Activated CD4-positive, alpha-beta T cell treated with anti-CD3 and anti-CD28 coated beads, Interleukin-2, amount 50 U/mL, for 4 hours (primary cell): ENCODE results near the gene VMO1.
"Not testable (repeated sequence)": the region's sequence is repeated elsewhere in the genome, so short reads cannot be mapped to it uniquely, and the experiment has no call there.

Experiments used
- DNase-seq, 2 experiments: peaks; one replicate each; pipeline ENCODE4 v3.0.0-alpha.2; 2020

Gene VMO1, protein sequence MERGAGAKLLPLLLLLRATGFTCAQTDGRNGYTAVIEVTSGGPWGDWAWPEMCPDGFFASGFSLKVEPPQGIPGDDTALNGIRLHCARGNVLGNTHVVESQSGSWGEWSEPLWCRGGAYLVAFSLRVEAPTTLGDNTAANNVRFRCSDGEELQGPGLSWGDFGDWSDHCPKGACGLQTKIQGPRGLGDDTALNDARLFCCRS

DNA sequence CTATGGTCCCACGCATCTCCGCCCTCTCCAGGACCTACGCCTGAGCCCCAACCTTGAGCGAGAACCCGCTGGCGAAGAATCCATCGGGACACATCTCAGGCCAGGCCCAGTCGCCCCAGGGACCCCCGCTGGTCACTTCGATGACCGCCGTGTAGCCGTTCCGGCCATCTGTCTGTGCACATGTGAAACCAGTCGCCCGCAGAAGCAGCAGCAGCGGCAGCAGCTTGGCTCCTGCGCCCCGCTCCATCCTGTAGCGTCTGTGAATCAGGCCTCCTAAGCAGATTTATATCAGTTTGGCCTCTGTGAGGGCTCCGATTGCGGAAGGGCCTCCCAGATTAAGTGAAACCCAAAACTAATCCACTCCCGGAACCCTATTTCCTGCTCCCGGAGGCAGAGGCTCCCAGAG lies at the start of gene VMO1:
VMO1 (minus strand) TSS at position 259 of the 406 bp plus-strand sequence; CDS start at position 247, 12 bp downstream.
- no peak for DNase-seq

DNA sequence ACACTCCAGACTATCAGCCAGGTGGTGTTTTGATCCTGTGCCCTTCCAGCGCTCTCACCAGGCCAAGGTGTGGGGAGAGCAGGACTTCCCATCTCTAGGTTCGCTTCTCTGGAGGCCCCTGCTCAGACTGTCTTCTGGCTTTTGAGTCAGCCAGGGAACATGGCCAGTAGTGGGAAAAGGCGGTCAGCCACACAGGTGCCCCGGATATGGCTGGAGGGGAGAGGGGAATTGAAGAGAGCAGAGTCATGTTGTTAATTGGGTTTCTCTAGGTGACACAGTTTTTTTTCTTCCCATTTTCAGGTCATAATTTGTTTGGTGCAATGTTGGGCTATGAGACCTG lies 48.5 kb upstream of the VMO1 start:
- DNase-seq: no peak

- DNase-seq: no peak
Observed at GRCh38 chr17:4833941-4834680, 47.9 kb upstream of the VMO1 start.

DNA sequence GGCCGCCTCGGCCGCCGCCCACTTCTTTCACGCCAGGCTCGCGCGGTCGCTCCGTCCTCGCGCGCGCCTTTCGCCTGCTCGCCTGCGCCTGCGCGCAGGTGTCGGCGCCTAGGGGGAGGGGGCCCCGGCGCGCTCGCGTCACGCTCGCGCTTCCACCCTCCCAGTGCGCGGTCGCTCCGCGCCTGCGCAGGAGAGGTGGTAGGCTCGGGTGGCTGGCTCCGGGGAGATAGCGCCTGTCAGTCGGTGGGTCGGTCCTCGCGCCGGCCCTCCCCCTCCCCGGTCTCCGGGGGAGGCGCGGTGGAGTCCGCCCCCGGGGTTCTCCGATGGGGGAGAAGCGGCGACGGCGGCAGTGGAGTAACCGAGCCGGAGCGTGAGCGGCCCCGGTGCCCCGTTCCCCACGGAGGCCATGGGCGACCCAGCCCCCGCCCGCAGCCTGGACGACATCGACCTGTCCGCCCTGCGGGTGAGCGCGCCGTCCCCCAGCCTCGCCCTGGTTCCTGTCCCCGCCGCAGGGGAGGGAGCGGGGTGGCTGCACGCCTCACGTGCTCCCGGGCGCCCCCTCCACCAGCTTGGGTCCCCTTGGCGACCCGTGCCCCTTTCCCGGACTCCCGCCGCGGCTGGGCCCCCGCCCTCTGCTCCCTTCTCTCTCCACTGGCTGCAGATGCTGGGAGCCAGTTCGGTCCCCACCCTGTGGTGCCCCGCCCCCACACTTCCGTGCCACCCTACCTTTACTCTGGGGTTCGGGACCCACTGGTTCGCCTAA lies 47.2 kb upstream of the VMO1 start, which contains the start of gene MINK1:
MINK1 (plus strand) TSS at position 163 of the 763 bp plus-strand sequence; CDS start at position 407, 244 bp downstream.
- peak; percentile 76 to 81 for DNase-seq

- DNase-seq: not testable (repeated sequence)
Observed at GRCh38 chr17:4832829-4833177, 46.6 kb upstream of the VMO1 start.

DNA sequence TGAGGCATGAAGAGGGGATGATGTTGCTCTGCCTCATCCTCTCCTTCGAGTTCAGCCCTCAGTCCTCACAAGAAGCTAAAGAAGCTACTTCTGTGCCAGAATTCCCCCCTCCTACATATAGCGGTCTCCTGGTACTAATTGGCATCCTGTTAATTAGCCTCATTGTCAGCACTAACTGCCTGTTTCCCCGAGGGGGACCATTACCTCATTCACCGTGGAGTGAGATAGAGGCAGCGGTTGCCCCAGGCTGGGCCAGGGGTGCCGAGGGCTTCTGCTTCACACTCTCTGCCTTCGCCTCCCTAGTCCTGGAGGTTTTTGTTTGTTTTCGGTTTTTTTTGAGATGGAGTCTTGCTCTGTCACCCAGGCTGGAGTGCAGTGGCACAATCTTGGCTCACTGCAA lies 41.2 kb upstream of the VMO1 start:
- DNase-seq: no peak

DNA sequence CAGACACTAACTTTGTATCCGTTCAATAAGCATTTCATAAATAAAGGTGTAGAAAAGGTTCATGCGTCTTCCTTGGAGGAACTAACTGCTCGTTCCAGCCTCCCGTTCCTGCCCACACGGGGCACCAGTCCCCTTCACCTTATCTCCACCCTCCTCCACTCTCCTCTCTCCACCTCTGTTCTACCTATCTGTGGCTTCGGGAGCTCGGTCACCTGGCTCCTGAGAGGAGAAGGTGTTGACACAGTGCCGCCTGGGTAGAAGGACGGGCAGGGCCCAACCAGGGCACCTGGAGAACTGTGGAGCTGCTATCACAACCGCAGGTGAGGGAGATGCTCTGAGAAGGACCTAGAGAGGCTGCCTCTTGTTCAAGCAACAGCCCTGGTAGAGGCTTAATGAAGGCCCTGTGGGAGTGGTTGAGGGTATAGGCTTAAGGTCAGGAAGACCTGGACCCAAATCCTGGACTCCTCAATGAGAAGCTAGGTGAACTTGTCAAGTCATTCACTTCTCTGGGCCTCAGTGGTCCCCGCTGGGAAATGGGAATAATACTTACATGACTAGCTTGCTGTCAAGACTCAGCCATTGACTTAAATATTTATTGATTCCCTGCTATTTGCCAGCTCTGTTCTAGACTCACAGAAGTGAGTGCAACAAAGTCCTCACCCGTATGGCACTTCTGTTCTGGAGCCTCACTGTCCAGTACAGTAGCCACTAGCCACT lies 37.4 kb upstream of the VMO1 start:
- DNase-seq: no peak

DNA sequence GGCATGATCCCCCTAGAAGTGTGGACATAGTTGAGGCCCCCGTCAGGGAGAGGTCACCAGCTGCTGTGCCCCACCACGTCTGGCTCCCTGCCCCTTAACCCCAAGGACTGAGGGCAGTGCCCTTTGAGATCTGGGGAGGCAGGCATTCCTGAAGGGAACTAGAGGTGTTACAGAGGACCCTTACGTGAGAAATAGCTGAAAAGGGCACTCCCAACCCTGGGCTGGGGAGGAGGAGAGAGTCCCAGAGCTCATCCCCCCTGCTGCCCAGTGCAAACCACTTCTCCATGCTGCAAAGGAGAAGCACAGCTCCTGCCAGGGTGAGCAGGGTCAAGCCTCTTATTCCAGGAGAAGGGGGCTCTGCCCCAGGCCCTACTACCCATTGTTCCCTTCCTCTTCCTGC lies 36.7 kb upstream of the VMO1 start:
- DNase-seq: no peak

DNA sequence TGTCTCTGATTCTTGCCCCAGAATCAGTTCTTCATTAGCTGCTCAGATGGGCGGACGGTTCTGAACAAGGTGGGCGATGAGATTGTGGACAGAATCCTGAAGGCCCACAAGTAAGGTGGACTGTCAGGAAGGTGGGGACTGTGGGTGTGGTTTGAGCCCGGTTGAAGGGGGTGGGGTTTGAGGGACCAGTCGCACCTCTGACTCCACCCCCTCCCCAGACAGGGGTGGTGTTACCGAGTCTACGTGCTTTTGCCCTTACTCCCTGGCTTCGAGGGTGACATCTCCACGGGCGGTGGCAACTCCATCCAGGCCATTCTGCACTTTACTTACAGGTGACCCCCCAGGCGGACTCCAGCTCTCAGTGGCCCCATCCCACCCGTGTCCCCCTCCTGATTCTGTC lies 32.1 kb upstream of the VMO1 start:
- DNase-seq: no peak

GRCh38 chr17:4816826-4817225 lies 30.7 kb upstream of the VMO1 start:
- DNase-seq: no peak

DNA sequence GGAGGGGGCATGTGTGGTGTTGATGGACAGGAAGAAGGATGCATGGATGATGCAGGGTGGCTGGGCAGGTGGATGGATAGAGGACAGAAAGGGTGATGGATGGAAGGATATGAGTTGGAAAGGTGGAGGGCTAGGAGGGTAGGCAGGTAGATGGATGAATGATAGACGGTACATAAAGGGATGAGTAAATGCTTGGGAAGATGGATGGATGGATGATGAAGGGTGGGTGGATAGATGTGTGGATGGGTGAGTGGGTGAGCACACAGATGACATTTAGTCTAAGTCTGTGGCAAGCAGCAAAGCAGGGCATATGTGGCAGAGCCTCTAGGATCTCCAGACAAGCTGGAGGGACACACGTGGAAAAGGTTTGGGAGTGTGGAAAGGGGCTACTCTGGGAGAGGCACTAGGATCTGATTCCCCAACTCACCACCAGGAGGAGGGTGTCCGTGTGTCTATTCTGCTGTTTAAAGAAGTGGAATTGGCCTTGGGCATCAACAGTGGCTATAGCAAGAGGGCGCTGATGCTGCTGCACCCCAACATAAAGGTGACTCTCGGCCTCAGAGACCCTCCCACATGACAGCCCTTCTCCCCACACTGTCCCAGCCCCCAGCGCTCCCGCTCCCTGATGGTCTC lies 29.0 kb upstream of the VMO1 start:
- DNase-seq: no peak

GRCh38 chr17:4812690-4813089 lies 26.5 kb upstream of the VMO1 start:
- no peak for DNase-seq

DNA sequence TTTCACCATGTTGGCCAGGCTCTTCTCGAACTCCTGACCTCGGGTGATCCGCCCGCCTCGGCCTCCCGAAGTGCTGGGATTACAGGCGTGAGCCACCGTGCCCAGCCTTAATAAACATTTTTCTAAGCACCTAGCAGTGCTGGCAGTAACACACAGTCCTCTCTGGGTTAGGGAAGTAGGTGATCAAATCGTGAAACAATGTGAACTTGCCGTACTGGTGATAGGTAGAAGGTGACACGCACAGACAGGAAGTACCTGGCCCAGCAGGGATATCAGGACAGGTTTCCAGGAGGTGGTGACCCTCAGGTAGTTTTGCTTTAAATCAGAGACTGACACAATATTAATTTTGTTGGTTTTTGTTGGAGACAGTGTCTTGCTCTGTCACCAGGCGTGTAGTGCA lies 25.3 kb upstream of the VMO1 start:
- no peak for DNase-seq

DNA sequence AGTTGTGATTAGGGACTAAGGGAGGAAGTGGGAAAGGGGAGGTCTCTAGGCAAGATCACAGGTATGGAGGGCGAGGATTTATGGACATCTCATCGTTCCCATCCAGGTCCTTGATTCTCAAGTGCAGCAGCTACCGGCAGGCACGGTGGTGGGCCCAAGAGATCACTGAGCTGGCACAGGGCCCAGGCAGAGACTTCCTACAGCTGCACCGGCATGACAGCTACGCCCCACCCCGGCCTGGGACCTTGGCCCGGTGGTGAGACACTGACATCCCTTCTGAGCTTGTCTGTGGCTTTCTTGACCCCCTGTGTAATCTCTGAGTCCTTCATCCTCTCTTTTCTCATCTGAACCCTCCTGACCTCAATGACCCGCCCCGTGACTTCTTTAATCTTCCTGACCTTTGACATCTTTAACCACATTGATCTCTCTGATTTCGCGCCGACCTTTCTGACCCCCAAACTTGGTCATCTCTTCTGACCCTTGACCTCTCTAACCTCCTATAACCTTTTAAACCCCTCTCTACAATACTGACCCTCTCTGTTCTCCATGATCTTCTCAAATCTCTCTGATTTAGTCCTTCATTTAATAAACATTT lies 24.6 kb upstream of the VMO1 start:
- DNase-seq: no peak

- DNase-seq: no peak
Observed at GRCh38 chr17:4808378-4808767, 22.2 kb upstream of the VMO1 start.

GRCh38 chr17:4807605-4808377 lies 21.6 kb upstream of the VMO1 start:
- no peak for DNase-seq

GRCh38 chr17:4806777-4807604 lies 20.8 kb upstream of the VMO1 start, which contains the start of gene PLD2:
TSS of gene PLD2 (plus strand) at chr17:4807152. CDS start at chr17:4807773, 621 bp downstream.
- DNase-seq: peak; percentile 77 to 80

DNA sequence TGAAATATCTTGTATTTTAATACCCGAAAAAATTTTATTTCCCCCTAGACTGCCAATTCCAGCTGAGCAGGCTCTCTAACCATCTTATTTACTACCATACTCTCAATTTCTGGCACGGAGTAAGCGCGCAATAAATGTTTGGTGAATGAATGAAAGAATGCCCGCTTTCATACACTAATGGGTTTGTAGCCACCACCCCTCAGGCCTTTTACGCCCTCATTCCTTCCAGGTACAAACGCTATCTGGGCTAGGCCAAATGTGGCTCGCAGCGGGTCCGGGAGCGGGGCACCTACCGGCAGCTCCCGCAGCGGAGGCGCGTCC lies 20.3 kb upstream of the VMO1 start:
- peak in 1 of 2 experiments; percentile 16 for DNase-seq

DNA sequence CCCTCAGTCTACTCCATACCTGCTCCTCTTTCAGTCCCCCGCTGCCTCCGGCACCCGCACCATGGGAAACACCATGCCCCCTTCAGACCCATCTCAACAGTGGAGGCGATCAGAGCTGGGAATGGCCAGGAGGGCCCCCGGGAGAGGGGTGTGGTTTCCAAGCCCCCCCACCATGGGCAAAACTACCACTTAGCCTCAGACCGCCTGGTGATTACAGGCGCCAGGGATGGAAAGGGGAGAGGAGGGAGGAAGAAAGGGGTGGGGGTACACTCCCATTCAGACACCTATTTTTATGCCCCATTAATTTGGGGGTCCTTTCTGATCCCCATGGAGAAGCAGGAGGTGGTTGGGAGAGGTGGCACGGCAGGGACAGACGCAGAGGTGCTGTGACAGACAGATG lies 16.1 kb upstream of the VMO1 start, which contains the start of gene C17orf114:
C17orf114 (minus strand) TSS at position 101 of the 400 bp plus-strand sequence.
- DNase-seq: no peak

- DNase-seq: no peak
Observed at GRCh38 chr17:4800462-4801196, 14.5 kb upstream of the VMO1 start.
